NCI-H2171 treated with DMSO at 0.1 percent for 48 hours (cell line): ENCODE measurements around the gene DNAAF9.
A peak's percentile ranks its signal among the peaks of the same experiment; 100 is the strongest.
"Not testable (repeated sequence)": the region's sequence is repeated elsewhere in the genome, so short reads cannot be mapped to it uniquely, and the experiment has no call there.

Experiments used
- DNase-seq: peaks from one replicate; lab custom pipeline; 2025; lab: John Stamatoyannopoulos, UW

Gene DNAAF9

DNA sequence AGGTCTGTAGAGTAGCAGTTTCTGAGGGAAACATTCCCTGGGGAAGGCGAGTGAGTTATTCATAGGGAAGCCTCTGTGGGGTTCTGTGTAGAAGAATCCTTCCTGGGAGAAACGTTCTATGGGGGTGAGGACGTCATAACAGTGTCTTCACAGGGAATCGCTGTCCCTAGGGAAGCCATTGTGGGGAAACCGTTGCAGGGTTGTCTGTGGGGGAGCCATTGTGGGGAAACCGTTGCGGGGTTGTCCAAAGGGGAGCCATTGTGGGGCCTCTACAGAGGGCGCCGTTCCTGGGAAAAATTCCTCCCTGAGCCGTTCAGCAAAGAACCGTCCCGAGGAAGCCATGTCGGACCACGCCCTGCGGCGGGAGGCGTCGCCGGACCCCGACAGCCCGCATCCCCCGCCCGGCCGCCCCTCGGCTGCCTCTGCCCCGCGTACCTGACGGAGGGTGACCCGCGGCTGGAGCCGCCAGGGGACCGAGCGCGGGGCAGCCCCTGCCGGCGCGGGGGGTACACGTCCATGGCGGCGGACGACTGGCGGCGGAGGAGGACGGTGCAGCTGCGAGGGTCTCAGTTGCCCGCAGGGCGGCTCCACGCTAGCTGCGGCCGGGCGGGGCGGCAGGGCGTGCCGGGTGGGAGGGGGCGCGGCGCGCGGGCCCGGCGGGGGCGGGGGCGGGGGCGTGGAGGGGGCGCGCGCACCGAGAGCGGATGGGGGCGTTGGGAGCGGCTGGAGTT, at the start of gene DNAAF9:
DNAAF9 (minus strand) TSS at position 630 of the 731 bp plus-strand sequence; CDS start at position 518, 112 bp downstream.
- peak; percentile 73 for DNase-seq

DNA sequence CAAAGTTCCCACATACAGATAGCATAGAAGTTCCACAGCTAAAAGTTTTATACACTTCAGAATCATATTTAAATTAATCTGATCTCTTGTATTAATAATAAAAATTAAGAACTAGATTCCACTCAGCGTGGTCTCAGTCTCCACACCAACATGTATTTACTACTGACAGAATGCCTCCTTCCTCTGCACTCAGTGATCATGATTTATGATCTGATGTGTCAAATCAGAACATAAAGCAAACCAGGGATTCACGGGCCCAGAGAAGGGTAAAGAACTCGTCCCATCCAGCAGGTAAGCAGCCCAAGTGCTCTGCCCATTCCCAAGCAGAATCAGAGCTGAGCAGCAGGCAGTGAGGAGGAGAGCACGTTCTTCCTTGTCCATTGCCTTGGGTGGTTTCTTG, 49.2 kb upstream of the DNAAF9 start:
- DNase-seq = no peak

DNA sequence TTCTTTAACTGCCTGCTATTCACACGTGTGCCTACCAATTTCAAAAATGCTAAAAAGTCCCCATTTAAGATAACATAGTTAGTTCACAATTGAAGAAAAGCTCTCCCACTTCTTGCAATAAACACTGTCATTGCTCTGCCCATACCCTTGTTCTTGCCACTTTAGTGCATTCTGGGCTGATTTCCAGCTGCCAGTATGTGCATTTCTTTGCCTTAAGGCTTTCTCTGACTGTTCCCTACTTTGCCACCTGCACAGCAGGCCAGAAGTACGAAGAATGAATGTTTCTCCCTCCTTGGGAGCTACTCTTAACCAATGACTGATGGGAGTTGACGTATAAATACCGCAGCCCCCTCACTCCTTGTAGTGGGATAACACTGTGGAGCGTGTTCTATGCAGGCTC, 47.4 kb upstream of the DNAAF9 start:
- DNase-seq = no peak

DNA sequence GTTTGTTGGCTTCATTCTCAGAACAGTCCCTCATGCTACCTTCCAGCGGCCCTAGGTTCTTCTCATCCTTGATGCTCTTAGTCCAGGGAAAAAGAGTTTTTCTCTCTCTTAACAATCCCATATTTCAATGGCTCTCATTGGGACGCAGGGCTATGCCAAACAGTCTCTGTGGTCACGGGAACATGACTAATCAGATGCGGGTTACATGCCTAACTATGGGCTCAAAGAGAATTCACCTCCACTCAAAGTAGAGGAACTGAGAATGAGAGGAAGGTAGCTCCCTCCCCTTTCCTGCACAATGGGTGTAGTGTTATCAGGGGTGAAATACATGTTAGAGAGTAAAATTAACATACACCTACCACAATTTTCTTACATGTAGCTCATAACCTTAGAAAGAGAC, 45.2 kb upstream of the DNAAF9 start:
- DNase-seq = no peak

GRCh38 chr20:3452136-3452535, 44.7 kb upstream of the DNAAF9 start:
- DNase-seq = no peak

DNA sequence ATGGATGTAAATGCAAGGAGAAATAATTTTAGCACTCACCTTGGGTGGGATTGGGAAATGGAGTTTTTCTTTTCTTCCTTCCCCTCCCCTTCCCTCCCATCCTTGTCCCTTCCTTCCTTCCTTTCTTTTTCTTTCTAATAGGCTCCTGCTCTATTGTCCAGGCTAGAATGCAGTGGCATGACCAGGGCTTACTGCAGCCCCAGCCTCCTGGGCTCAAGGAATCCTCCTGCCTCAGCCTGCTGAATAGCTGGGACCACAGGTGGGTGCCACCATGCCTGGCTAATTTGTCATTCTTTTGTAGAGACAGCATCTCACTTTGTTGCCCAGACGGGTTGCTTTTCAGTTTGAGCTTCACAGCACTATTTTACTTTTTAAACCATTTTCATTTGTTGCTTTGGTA, 41.9 kb upstream of the DNAAF9 start:
- DNase-seq = no peak

GRCh38 chr20:3447321-3447720, 39.9 kb upstream of the DNAAF9 start:
- DNase-seq = no peak

GRCh38 chr20:3446779-3447178, 39.3 kb upstream of the DNAAF9 start:
- no peak for DNase-seq

GRCh38 chr20:3436864-3437574, 29.6 kb upstream of the DNAAF9 start:
- no peak for DNase-seq

DNA sequence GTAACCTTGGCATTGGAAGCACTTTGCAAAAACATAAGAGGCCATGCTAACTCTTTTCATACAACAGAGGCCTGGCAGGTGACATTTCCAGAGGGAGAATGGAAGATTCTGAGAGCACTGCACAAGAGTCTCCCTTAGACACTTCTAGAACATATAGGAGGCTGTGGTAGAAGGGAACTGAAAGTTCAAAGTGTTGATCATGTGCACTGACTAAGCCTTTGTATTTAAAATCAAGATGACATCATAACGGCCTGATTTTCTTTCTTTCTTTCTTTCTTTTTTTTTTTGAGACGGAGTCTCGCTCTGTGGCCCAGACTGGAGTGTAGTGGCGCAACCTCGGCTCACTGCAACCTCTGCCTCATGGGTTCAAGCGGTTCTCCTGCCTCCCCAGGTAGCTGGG, 26.8 kb upstream of the DNAAF9 start:
- no peak for DNase-seq

DNA sequence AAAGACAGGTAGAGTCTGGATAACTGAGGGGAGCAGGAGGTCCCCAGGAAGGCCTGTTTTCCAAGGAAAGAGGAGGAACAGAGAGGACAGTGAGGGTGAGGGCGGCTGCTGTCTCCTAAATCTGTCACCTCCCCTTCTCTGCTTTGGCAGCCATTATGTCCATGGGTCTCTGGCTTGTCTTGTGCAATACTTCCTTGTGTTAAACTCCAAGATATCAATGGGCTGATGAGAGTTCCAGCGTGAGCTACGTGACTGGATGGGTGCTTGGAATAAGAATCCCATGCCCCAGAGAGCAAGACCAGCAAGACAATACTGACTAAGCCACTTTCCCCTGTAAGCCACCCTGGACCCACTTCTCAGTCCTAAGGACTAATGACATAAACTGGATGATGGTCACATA, 26.3 kb upstream of the DNAAF9 start:
- no peak for DNase-seq

DNA sequence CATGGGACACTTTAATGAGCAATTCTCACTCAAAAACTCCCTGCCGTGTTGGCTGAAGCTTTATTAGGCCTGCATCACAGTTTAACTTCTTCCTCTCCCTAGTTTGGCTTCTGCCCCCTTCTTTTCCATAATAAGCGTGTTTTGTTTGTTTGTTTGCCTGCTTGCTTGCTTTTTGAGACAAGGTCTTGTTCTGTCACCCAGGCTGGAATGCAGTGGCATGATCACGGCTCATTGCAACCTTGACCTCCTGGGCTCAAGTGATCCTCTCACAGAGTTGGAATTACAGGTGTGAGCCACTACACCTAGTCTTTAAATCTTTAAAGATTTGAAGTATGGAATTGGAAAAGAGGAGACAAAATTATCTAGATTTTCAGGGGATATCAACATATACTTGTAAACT, 25.4 kb upstream of the DNAAF9 start:
- DNase-seq = no peak

DNA sequence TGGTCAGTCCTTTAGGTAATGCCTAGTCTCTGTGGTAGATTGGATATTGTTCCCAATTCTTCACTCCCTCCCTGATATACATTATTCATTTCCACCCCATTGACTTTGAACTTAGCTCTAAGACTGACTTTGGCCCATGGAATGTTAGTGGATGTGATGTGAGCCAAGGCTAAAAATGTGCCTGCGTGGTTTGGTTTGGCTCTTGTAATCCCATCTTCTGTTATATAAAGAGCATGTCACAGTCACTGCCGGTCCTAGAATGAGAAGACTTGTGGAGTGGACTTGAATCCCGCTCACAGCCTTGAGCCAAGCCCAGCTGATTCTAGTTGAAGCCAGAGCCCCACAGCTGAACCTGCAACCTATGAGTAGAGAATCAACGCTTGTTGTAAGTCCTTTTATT, 23.6 kb upstream of the DNAAF9 start:
- no peak for DNase-seq

GRCh38 chr20:3430376-3431069, 23.1 kb upstream of the DNAAF9 start:
- DNase-seq = no peak

DNA sequence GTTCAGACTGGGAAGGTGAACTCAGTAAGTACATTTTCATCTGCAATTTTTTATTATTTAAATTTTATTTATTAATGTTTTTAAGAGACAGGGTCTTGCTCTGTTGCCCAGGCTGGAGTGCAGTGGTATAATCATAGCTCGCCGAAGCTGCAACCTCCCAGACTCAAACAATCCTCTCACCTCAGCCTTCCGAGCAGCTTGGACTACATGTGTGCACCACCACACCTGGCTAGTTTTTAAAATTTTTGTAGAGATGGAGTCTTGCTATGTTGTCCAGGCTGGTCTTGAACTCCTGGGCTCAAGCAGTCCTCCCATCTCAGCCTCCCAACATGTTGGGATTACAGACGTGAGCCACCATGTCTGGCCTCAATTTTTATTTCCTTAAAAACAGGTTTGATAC, 19.3 kb upstream of the DNAAF9 start:
- DNase-seq = not testable (repeated sequence)

- DNase-seq = no peak
Observed at GRCh38 chr20:3423126-3423525, 15.7 kb upstream of the DNAAF9 start.

DNA sequence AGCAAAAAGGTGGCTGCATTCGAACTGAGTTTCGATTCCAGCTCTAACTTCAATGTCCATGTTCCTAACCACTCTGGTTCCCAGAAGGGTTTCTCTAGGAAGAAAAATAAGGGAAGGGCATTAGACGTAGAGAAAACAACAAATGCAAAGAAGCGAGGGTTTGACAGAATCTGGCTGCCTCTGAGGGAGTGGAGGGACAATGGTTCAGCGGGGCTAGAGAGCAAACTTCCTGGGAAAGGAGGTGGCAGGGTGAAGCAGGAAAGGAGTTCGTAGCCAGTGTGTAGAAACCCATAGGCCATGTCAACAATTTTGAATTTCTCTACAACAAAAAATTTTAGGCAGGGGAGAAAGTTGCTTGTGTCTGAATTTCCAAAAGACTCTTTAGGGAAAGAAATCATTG, 14.5 kb upstream of the DNAAF9 start:
- no peak for DNase-seq

- peak; percentile 60 for DNase-seq
Observed at GRCh38 chr20:3420211-3420707, 12.8 kb upstream of the DNAAF9 start.

DNA sequence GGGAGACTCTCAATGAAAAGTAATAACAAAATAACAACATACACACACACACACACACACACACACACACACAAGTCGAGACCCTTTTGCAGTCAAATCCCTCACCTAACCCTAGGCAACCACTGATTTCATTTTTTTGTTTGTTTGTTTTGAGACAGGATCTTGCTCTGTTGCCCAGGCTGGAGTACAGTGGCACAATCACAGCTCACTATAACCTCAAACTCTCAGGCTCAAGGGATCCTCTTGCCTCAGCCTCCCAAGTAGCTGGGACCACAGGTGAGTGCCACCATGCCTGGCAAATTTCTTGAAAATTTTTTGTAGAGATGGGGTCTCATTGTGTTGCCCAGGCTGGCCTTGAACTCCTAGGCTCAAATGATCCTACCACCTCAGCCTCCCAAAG, 10.7 kb upstream of the DNAAF9 start:
- not testable (repeated sequence) for DNase-seq

DNA sequence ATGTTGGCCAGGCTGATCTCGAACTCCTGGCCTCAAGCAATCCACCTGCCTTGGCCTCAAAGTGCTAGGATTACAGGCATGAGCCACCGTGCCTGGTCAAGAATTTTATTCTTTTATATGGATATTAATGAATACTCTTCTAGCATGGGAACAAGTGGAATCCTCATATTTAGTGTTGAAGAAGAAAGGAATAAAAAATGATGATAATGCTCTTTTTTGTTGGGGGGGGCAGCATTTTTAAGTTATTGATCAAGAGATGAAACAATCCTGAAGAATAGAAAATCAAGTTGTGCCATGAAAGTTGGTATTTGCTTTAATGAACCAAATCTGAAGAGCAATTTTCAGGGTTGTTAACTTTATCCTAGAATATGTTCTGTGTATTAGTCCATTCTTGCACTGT, 6.7 kb upstream of the DNAAF9 start:
- DNase-seq = no peak

DNA sequence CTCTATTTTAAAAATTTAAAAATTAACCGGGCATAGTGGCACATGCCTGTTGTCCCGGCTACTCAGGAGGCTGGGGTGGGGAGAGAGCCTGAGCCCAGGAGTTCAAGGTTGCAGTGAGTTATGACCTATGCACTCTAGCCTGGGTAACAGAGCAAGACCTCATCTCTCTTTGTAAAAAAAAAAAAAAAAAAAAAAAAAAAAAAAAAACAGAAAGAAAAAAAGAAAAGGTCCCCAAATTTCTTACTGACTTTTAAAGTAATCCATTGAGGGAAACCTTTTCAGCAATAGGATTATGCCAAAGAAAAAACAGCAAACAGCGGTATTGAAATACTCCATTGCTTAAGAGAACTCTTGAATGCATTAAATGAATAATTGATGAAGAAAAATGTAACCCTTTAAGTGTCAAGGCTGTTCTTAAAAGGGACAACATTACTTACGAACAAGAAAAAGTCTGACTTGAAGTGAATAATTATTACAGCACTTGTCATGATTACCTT, 6.0 kb upstream of the DNAAF9 start:
- no peak for DNase-seq

DNA sequence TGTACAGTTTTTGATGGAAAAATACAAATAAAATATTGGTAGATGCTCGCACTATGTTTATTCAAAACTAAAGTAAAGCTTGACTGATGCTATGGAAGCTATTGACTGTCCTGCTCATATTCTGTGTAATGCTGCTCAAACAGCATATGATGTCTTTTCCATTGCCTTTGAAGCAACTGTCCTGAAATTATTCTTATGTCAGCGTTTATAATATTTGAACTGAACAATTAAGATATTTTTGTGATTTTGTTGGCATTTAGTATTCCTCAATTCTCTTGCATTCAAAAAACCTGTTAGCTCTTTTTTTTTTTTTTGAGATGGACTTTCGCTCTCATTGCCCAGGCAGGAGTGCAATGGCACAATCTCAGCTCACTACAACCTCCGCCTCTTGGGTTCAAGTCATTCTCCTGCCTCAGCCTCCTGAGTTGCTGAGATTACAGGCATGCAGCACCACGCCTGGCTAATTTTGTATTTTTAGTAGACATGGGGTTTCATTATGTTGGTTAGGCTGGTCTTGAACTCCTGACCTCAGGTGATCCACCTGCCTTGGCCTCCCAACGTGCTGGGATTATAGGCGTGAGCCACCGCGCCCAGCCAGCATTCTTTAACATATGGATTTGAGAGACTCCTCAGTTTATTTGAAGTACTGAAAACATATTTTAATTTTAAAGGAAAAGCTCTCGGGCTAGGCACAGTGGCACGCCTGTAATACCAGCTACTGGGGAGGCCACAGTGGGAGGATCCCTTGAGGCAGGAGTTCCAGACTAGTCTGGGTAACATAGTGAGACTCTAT, 5.3 kb upstream of the DNAAF9 start:
- DNase-seq = no peak
